M059J (cell line): Measurements from ENCODE around the gene C2orf92. TPM values are rescaled to one million over a fixed set of nuclear protein-coding genes. Genes with fewer than 3 reads are reported as not detected.

Experiments used
- DNase-seq: peaks from one replicate; pipeline ENCODE4 v3.0.0-alpha.2; 2012; ENCODE audit warnings: low read depth
- total RNA-seq: library from RNA; depleted of rRNA; stranded (reverse); fragments of >200 nt; shearing (Covaris generic); gene quantifications from 2 replicates; pipeline ENCODE4 v1.2.3, GENCODE V29; 2014

C2orf92 gene
- total RNA-seq, 1 experiment from 2014 or later: 1.1 TPM

- peak; percentile 33 for DNase-seq
These were observed 60.7 kb downstream of the C2orf92 start for GRCh38 chr2:97730245-97730644.

DNA sequence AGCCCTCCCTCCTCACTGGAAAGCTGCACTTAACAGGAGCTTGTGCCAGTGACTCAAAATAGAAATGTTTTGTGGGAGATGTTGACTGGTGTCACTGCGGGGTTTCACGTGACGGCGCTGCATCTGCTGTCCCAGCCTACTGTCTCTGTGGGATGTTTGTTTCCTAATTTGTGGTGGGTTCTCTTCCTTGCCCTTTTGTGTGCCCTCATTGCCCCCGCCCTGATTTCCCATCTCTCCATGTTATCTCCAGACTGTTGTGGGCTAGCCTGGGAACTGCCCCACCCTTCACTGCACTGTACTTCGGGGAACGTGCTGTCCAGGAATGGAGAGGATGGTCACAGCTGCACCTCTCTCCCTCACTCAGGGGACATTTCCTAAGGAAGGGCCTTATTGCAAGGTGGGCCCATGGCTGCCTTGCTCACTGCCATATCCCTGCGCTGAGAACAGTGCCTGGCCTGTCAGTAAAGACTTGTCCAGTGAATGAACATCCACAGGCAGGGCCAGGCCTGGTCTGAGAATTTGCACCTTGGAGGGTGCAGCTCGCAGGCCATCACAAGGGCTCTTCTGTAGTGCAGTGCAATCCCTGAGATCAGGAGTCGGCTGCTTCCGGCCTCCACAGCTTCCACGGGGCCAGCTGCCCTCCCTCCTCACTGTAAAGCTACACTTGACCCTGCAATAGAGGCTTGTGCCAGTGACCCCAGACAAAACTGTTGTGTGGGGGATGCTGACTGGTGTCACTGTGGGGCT is 61.9 kb downstream of the C2orf92 start:
- no peak for DNase-seq

GRCh38 chr2:97732436-97733340 is 63.2 kb downstream of the C2orf92 start:
- no peak for DNase-seq

DNA sequence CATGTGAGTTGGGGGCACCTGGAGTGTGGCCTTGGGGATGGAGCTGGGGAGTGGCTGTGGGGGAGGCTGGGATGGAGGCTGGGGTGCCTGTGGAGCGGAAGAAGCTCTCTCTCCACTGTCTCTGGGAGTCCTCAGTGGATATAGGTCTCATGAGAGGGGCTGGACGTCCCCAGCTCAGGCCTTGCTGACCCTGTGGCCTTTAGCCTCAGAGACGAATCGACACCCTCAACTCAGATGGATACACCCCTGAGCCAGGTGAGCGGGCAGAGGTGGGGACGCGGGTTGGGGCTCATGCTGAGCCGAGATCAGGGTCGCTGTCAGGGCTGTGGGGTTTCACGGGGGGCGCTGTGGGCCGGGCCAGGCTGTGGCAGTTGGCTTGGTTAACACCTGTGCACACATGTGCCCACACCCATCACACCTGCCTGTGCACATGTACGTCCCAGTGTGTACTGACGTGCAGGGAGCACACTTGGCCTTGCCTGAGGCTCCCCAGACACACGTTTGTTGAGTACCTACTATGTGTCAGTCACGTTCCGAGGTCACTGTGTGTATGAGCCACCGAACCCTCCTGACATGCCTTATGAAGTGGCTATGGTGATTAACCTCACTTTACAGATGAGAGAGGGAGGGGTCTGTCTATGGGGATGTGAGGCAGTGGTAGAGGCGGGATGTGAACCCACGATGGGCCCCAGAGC is 64.0 kb downstream of the C2orf92 start:
- no peak for DNase-seq

DNA sequence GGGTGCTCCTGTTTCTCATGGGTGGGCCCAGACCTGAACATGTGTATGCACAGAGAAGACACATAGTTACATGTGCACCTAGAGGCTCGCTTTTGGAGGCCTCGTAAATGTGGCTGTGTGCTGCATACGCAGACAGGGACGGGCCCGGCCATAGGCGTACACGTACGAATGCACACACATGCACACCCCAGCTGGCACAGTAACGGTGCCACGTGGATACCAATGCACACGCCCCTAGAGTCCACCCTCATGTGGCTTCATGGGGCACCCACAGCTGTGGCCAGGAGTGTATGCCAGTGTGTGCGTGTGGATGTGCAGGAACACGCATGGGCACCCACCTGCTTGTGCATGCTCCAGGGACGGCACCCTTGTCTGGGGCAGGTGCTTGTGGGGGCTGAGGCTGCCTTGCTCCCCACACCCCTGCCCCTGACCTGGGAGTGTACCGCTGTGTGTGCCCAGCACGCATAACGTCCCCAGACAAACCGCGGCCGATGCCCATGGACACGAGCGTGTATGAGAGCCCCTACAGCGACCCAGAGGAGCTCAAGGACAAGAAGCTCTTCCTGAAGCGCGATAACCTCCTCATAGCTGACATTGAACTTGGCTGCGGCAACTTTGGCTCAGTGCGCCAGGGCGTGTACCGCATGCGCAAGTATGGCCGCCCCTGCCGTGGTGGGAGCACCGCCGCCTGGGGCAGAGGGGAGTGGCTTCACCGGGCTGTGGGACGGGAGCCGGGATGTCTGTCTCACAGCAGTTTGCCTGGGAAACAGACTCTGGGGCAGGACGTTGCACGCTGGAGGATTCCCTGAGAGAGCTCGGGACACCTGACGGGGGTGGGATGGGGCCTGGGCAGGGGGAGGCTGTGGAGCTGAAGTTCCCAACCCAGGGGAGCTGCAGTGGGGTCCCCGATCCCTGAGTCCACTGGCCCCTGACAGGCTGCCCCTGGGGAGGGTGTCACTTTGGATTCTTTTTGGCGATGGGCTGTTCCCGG is 64.8 kb downstream of the C2orf92 start:
- no peak for DNase-seq

DNA sequence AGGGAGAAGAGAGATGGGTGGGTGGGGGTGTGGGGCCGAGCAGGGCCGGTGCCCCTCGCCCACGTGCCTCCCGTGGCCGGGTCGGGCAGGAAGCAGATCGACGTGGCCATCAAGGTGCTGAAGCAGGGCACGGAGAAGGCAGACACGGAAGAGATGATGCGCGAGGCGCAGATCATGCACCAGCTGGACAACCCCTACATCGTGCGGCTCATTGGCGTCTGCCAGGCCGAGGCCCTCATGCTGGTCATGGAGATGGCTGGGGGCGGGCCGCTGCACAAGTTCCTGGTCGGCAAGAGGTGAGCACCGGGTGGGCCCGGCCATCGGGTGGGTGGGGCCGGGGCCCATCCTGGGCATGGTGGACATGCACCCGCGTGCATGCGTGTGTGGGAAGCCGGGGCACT is 65.6 kb downstream of the C2orf92 start:
- DNase-seq: no peak

DNA sequence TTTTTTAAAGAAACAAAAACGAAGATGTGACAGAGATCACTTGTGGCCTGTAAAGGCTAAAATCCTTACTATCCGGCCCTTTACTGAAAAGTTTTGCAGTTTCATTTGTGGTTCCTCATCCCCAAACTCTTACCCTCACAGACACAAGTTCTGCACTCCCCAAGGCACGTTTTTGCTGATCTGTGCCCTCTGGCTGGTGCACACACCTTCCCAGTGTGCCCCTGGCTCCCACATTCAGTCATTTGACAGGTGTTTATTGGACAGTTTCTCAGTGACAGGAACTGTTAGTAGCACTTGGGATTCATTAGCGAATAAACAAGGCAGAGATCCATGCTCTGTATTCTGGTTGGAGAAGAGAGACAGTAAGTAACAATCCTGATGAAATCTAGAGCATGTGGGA is 66.7 kb downstream of the C2orf92 start:
- DNase-seq: no peak

DNA sequence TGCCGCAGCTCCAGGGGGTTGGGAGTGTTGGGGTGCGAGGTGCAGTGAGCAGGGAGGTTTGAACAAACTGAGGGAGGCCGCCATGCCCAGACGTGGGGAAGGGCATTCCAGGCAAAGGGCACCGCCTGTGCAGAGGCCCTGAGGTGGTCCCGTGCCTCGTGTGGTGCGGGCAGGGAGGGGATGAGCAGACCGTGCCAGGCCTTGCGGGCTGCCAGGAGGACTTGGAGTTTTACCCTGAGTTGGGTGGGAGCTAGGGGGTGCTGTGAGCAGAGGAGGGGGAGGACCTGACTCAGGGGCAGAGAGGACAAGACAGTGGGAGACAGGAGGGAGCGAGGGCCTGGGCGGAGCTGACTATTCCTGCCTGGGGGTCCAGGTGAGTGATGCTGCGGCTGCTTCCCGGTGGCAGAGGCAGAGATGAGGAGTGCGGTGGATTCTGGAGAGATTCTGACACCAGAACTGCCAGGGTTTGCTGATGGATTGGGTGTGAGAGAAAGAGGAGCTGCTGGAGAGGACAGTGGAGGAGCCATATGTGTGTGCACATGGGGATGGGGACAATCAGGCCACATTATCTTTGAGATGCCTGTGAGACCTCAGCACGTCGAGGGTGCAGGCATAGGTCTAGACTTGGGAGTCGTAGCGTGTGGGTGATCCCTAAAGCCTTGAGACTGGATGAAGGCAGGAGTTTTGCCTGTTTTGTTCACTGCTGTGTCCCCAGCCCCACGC is 67.3 kb downstream of the C2orf92 start:
- DNase-seq: no peak

DNA sequence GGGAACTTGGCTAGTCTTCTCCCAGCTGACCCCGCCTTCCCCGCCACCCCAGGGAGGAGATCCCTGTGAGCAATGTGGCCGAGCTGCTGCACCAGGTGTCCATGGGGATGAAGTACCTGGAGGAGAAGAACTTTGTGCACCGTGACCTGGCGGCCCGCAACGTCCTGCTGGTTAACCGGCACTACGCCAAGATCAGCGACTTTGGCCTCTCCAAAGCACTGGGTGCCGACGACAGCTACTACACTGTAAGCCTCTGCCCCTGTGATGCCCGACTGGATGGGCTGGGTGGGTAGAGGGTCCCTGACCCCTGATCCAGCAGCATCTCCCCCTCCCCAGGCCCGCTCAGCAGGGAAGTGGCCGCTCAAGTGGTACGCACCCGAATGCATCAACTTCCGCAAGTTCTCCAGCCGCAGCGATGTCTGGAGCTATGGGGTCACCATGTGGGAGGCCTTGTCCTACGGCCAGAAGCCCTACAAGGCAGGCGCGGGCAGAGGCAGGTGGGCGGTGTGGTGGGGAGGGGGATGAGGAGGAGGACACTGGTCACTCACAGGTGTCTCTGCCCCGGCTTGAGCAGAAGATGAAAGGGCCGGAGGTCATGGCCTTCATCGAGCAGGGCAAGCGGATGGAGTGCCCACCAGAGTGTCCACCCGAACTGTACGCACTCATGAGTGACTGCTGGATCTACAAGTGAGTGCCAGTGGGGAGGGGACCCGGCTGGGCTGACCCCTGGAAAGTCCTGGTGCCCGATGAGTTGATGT is 68.1 kb downstream of the C2orf92 start:
- no peak for DNase-seq

DNA sequence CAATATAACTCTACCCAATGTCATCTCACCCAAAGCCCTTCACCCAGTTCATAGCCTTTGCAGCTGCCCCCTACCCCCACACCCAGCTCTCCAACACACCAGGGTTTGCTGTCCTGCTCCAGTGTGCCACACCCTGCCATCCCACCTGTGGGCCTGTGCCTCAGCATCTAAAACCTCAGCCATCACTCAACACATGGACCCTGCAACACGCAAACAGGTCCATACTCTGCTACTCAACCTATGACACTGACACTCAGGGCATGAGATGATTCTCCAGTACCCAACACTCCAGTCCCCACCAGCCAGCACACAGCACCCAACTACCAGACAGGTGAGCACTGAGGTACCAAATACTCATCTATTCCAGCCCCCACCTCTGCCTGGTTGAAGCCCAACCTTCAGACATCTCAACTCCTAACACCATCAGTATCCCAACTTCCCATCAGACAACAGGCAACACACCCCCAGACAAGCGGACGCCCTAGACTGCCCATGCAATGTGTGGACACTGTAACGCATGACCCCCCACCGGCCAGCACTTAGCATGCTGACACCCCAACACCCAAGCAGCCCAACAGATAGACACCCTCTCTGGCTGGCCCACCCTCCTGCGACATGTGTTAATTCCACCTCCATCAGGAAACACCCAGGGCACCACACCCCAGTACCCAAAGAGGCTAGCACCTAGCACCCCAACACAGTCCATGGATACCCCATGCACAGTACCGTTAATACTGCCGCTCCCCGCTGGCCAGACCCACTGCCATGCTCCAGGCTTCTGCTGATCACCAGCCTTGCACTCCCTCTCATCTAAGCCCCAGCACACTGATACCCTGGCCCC is 68.9 kb downstream of the C2orf92 start:
- DNase-seq: no peak

- DNase-seq: no peak
These were observed 69.7 kb downstream of the C2orf92 start for GRCh38 chr2:97739020-97739892.

- no peak for DNase-seq
These were observed 70.4 kb downstream of the C2orf92 start for GRCh38 chr2:97739893-97740245.

DNA sequence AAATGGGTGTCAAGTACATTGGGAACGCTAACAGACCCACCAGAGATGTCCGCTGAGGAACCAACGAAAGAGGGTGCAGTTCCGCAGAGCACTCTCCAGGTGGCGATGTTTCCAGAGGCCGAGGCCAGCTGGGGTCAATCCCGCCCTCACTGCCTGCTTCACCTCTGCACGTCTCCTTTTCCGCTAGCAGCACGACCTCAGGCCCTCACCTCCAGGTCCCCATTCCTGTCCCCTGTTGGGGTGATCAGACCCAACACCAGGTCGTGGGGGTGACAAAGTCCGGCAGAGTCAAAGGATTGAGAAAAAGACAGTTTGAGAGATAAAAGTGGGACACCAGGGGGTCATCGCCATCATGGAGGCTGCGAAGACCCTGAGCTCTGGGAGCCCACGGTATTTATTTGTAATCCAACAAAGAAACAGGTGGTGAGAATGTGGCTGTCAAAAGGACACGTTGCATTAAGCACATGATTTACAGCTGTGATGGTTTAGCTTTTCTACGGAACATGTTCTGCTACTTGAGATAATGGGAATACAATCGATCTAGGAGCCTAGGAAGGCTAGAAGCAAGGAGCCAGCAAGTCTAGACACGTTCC is 71.2 kb downstream of the C2orf92 start:
- no peak for DNase-seq

- no peak for DNase-seq
These were observed 71.7 kb downstream of the C2orf92 start for GRCh38 chr2:97741251-97741650.

- DNase-seq: no peak
These were observed 72.2 kb downstream of the C2orf92 start for GRCh38 chr2:97741686-97742085.

- DNase-seq: peak; percentile 50
These were observed 72.9 kb downstream of the C2orf92 start for GRCh38 chr2:97742381-97742847.

GRCh38 chr2:97743913-97744312 is 74.4 kb downstream of the C2orf92 start:
- no peak for DNase-seq
